Astrocyte (in vitro differentiated cells and primary cell): Measurements from ENCODE around the gene ENDOV. TPM values are rescaled to one million over a fixed set of nuclear protein-coding genes. Genes with fewer than 3 reads are reported as not detected.

Source experiments
- DNase-seq: peaks from one replicate; pipeline ENCODE4 v3.0.0-alpha.2; 2010; ENCODE audit warnings: low read depth
- FAIRE-seq: peaks from 2 replicates; lab custom pipeline; 2011; peaks lifted over from hg19 to GRCh38; lab: Jason Lieb, UNC
- H2AFZ ChIP-seq: 2 replicates; pipeline ENCODE4 v1.6.0; 2012; ENCODE audit warnings: low read depth, low read length, inconsistent platforms
- H3K27ac ChIP-seq: 2 replicates; pipeline ENCODE4 v1.5.1; 2011; ENCODE audit warnings: low read depth, low read length, inconsistent platforms
- H3K27me3 ChIP-seq: 2 replicates; pipeline ENCODE4 v1.6.0; 2011; ENCODE audit warnings: low read length, inconsistent platforms; ENCODE audit not compliant: insufficient read depth
- H3K36me3 ChIP-seq: 2 replicates; pipeline ENCODE4 v1.5.1; 2011; ENCODE audit warnings: low read length, inconsistent platforms; ENCODE audit not compliant: insufficient read depth
- H3K4me1 ChIP-seq: 2 replicates; pipeline ENCODE4 v1.5.1; 2011; ENCODE audit warnings: low read length, inconsistent platforms; ENCODE audit not compliant: insufficient read depth
- H3K4me2 ChIP-seq: 2 replicates; pipeline ENCODE4 v1.6.0; 2012; ENCODE audit warnings: low read length, inconsistent platforms
- H3K4me3 ChIP-seq: 2 replicates; pipeline ENCODE4 v1.5.1; 2011; ENCODE audit warnings: low read depth, mild to moderate bottlenecking, low read length, inconsistent platforms; ENCODE audit not compliant: insufficient read depth
- H3K79me2 ChIP-seq: 2 replicates; pipeline ENCODE4 v1.6.0; 2012; ENCODE audit warnings: mild to moderate bottlenecking, low read length, inconsistent platforms; ENCODE audit not compliant: insufficient read depth
- H3K9ac ChIP-seq: 2 replicates; pipeline ENCODE4 v1.6.0; 2012; ENCODE audit warnings: mild to moderate bottlenecking, low read length, inconsistent platforms
- H3K9me3 ChIP-seq: 2 replicates; pipeline ENCODE4 v1.5.1; 2012; ENCODE audit warnings: low read depth, mild to moderate bottlenecking, low read length, inconsistent platforms; ENCODE audit not compliant: insufficient read depth
- H4K20me1 ChIP-seq: 2 replicates; pipeline ENCODE4 v1.6.0; 2012; ENCODE audit warnings: low read length, inconsistent platforms; ENCODE audit not compliant: insufficient read depth
- H3K27ac Mint-ChIP-seq: one replicate; pipeline ENCODE4 v1.8.0; 2021; ENCODE audit warnings: mild to moderate bottlenecking, mixed read lengths; ENCODE audit not compliant: unreplicated experiment
- H3K27me3 Mint-ChIP-seq: one replicate; pipeline ENCODE4 v1.8.0; 2021; ENCODE audit warnings: low read depth, mixed read lengths; ENCODE audit not compliant: unreplicated experiment
- H3K36me3 Mint-ChIP-seq: one replicate; pipeline ENCODE4 v1.8.0; 2021; ENCODE audit warnings: low read depth, mixed read lengths; ENCODE audit not compliant: unreplicated experiment
- H3K4me1 Mint-ChIP-seq: one replicate; pipeline ENCODE4 v1.8.0; 2021; ENCODE audit warnings: low read depth, mixed read lengths; ENCODE audit not compliant: unreplicated experiment
- H3K4me3 Mint-ChIP-seq: one replicate; pipeline ENCODE4 v1.8.0; 2021; ENCODE audit warnings: mild to moderate bottlenecking, moderate library complexity, mixed read lengths; ENCODE audit not compliant: unreplicated experiment
- H3K9me3 Mint-ChIP-seq: one replicate; pipeline ENCODE4 v1.8.0; 2021; ENCODE audit warnings: mild to moderate bottlenecking, mixed read lengths; ENCODE audit not compliant: unreplicated experiment
- EZH2 ChIP-seq: IDR thresholded peaks from 2 replicates; pipeline ENCODE4 v1.6.1; 2012; ENCODE audit warnings: mild to moderate bottlenecking, low read length, inconsistent platforms; ENCODE audit not compliant: insufficient read depth
- total RNA-seq: library from RNA; stranded (reverse); gene quantifications from 2 replicates; pipeline ENCODE4 v1.2.1, GENCODE V29; 2021
- TF ChIP-seq, protein P1 (sequence below): IDR thresholded peaks from 2 replicates; pipeline ENCODE4 v1.5.1; 2011; ENCODE audit warnings: low read depth, mild to moderate bottlenecking, inconsistent platforms, low read length, moderate library complexity; ENCODE audit not compliant: insufficient read depth

The ENDOV gene
- total RNA-seq, 1 donor from 2014 or later: 20.7 TPM

DNA sequence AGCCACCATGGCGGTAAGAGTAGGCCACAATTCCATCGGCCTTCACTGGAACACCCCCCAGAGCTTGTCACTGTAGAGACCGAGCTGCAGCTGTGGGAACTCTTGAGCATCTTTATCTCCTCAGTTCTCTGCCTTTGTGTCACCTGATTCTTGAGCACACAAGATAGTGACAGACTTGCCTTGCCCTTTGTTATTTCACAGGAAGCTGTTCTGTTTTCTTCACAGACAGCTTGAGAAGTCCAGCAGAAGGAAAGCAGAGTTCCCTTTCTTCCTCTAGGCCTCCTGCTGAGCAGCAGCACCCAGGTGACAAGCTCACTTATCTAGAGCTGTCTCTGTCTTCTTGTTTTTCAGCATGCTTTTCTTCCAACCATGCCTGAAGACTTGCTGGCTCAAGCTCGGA is 38.4 kb upstream of the ENDOV start:
- H3K36me3 Mint-ChIP-seq: peaks cover 20% of the 10 kb centered on the region

DNA sequence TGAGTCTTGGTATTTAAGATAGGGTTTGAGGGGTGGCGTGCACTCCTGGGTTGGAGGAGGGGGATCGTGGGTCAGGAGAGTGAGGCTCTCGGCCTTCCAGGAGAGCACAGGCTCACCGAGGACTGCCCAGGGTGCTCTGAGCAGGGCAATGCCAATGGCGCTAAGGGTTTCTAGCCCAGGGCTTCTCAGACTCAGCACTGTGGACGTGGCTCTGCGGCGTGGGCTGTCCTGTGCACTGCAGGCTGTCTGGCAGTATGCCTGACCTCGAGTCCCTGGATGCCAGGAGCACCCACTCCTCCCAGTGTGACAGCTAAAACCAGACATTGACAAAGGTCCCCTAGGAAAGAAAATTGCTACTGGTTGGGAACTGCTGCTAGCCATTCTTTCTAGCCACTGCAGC is 37.2 kb upstream of the ENDOV start:
- Histone ChIP-seq H3K9me3 (no peaks in the 10 kb centered on the region), H3K27me3 (no peaks in the 10 kb centered on the region), H3K27ac (no peak overlapping the region), H3K4me3 (no peak overlapping the region), H3K4me1 (no peaks in the 10 kb centered on the region), H2AFZ (no peak overlapping the region), H3K9ac (no peak overlapping the region), H3K4me2 (no peak overlapping the region), H3K79me2 (no peaks in the 10 kb centered on the region), H3K36me3 (peaks cover 24% of the 10 kb centered on the region), H4K20me1 (no peaks in the 10 kb centered on the region)
- H3K27me3 Mint-ChIP-seq: no peaks in the 10 kb centered on the region
- H3K4me3 Mint-ChIP-seq: no peak overlapping the region
- no peaks in the 10 kb centered on the region for H3K9me3 Mint-ChIP-seq
- no peaks in the 10 kb centered on the region for H3K4me1 Mint-ChIP-seq
- no peak for DNase-seq
- peaks cover 28% of the 10 kb centered on the region for H3K36me3 Mint-ChIP-seq
- TF ChIP-seq, protein P1, sequence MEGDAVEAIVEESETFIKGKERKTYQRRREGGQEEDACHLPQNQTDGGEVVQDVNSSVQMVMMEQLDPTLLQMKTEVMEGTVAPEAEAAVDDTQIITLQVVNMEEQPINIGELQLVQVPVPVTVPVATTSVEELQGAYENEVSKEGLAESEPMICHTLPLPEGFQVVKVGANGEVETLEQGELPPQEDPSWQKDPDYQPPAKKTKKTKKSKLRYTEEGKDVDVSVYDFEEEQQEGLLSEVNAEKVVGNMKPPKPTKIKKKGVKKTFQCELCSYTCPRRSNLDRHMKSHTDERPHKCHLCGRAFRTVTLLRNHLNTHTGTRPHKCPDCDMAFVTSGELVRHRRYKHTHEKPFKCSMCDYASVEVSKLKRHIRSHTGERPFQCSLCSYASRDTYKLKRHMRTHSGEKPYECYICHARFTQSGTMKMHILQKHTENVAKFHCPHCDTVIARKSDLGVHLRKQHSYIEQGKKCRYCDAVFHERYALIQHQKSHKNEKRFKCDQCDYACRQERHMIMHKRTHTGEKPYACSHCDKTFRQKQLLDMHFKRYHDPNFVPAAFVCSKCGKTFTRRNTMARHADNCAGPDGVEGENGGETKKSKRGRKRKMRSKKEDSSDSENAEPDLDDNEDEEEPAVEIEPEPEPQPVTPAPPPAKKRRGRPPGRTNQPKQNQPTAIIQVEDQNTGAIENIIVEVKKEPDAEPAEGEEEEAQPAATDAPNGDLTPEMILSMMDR: no peak
- TF ChIP-seq EZH2: no peak
- no peak for FAIRE-seq
- H3K27ac Mint-ChIP-seq: no peak overlapping the region

More for the DNA sequence above, 38.4 kb upstream of the ENDOV start:
- Histone ChIP-seq H3K9me3 (no peaks in the 10 kb centered on the region), H4K20me1 (no peaks in the 10 kb centered on the region), H3K4me2 (no peak overlapping the region), H3K79me2 (no peaks in the 10 kb centered on the region), H2AFZ (no peak overlapping the region), H3K36me3 (peaks cover 26% of the 10 kb centered on the region), H3K27me3 (no peaks in the 10 kb centered on the region), H3K9ac (no peak overlapping the region), H3K4me3 (no peak overlapping the region), H3K4me1 (no peaks in the 10 kb centered on the region), H3K27ac (no peak overlapping the region)
- no peak for FAIRE-seq
- DNase-seq: no peak
- no peak overlapping the region for H3K4me3 Mint-ChIP-seq
- TF ChIP-seq, protein P1: no peak
- no peak for TF ChIP-seq EZH2
- H3K4me1 Mint-ChIP-seq: no peaks in the 10 kb centered on the region
- H3K27me3 Mint-ChIP-seq: no peaks in the 10 kb centered on the region
- H3K27ac Mint-ChIP-seq: no peak overlapping the region
- H3K9me3 Mint-ChIP-seq: no peaks in the 10 kb centered on the region

DNA sequence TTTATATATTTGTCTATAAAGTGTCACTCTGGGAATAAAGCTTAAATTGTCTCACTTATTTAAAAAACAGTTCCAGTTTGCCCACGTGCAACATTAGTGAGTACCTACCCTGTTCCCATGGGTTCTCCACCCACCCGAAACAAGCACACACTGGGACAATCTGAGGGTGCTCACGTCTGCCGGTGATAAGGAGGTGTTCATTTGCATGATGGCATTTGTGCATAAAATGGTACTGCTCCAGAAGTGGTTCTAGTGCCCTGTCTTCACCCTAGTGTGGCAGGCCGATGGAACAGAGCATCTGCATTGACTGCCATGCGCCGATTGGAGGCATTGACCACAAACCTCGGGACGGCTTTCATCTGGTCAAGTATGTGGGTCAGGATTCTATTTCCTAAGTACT is 35.6 kb upstream of the ENDOV start:
- Histone ChIP-seq H3K27me3 (no peaks in the 10 kb centered on the region), H3K4me3 (no peak overlapping the region), H4K20me1 (no peaks in the 10 kb centered on the region), H3K79me2 (no peaks in the 10 kb centered on the region), H2AFZ (no peak overlapping the region), H3K4me2 (no peak overlapping the region), H3K36me3 (peaks cover 24% of the 10 kb centered on the region), H3K9ac (no peak overlapping the region), H3K4me1 (no peaks in the 10 kb centered on the region), H3K9me3 (no peaks in the 10 kb centered on the region), H3K27ac (no peak overlapping the region)
- FAIRE-seq (no peak), DNase-seq (no peak)
- Mint-ChIP-seq H3K9me3 (no peaks in the 10 kb centered on the region), H3K36me3 (peaks cover 34% of the 10 kb centered on the region), H3K27ac (no peak overlapping the region), H3K4me3 (no peak overlapping the region), H3K27me3 (no peaks in the 10 kb centered on the region), H3K4me1 (no peaks in the 10 kb centered on the region)
- TF ChIP-seq, protein P1: no peak
- TF ChIP-seq EZH2: no peak
